GM12875 (cell line): ENCODE results near the gene GRM5.

Experiments
- H3K4me3 ChIP-seq: one replicate; pipeline ENCODE4 v1.5.1; 2011; ENCODE audit warnings: low read depth, low read length, control low read depth
- CTCF ChIP-seq: IDR thresholded peaks from 2 replicates; pipeline ENCODE4 v1.5.1; 2011; ENCODE audit warnings: low read depth, mild to moderate bottlenecking, control low read depth, inconsistent platforms, low read length, moderate library complexity, borderline replicate concordance; ENCODE audit not compliant: insufficient read depth

GRM5 gene

DNA sequence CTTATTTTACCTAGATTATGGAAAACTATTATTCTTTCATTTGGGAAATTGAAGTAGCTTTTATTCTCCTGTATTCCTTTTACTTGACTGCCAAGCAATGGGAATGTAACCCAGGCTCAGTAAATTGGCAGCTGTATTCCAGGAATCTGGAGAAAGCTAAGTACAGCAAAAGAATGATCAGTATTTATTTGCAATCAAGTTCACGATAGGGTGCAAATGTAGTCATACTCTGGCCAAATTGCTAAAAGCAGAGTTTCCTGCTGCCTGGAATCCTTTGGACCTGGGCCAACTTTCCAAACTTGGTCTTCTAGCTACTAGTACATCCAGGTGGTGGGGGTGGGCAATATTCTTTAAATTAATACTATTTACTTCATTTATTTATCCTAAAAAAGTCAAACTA, 442.3 kb downstream of the GRM5 start:
- H3K4me3 ChIP-seq: no peak overlapping the region
- no peak for TF ChIP-seq CTCF

GRCh38 chr11:88620568-88621130, 445.1 kb downstream of the GRM5 start:
- H3K4me3 ChIP-seq: no peak overlapping the region
- TF ChIP-seq CTCF: no peak

DNA sequence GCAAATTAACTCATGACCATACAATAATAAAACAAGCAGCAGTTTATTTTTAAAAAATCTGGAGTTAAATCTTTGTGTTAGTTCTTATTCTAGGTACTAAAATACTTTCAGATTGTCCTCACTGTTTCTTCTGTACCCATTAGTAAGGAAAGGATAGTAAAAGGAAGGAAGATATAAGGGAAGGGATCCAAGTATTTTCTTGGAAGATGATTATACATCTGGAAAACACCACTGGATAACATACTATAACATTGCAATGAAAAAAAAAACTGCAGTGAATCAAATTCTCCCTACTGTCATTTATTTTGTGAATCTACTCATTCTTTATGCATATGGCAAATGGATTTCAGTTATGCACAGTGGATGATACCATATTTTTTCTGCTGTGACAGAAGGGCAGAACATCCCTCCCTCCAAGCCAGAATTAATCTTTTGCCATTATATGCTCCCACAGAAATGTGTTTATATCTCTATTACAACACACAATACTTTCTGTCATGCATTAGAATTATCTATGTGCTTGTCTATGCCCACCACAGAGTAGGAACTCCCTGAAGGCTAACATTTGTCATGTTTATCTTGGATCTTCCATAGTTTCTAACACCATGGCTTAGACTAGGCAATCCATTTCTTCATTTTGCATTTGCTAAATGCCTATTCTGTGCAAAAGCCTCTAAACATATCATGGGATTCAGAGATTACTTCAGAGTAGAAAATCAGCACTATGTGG, 446.0 kb downstream of the GRM5 start:
- H3K4me3 ChIP-seq: no peak overlapping the region
- no peak for TF ChIP-seq CTCF

DNA sequence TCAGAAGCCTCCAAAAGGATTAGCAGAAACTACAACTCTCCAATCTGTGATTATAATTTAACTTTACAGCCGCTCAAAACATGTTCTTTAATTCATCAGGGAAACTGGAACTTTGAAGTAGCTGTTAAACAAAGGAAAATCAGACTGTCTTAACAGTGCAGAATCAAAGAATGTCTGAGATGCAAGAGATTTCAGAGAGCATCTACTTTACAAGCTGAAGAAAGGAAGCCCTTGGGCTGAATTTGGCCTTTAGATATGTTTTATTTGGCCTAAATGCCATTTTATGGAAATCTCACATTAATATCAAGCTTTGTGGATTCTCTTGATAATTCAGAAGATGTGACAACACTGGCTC, 446.7 kb downstream of the GRM5 start:
- TF ChIP-seq CTCF: no peak
- no peak overlapping the region for H3K4me3 ChIP-seq

DNA sequence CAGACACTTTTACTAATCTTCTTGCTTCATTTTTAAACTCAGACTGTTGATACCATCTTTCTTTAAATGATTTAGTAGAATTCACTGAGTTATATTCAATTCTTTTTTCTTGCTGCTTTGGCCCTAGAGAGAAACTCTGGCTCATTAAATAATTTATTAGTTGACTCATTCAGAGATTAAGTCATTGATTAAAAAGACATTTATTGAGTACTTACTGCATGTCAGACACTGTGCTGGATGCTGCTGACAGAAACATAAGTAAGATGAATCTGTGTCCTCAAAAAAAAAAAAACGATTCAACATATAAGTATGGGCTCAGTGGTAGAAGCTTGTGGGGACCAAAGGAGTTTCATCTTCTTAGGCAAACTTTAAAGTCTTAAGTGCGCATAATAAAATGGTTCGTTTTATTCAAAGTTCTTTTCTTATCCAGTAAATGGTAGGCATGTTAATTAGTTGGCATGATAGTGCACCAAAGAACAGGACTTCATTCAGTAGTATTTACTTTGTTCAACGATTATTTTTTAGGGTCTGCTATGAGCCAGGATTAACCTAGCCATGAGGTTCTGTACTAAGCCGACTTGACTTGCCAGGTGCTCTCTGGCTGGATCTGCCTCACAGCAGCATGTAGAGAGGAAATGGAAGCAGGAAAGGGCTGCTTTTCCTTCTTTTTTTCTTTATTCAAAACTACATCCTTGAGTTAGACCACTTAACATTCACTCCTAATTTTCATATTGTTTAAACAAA, 447.3 kb downstream of the GRM5 start:
- TF ChIP-seq CTCF: no peak

GRCh38 chr11:88617226-88617625, 448.6 kb downstream of the GRM5 start:
- H3K4me3 ChIP-seq: no peak overlapping the region

More for the DNA sequence above, 447.3 kb downstream of the GRM5 start:
- no peak overlapping the region for H3K4me3 ChIP-seq

More at GRCh38 chr11:88617226-88617625, 448.6 kb downstream of the GRM5 start:
- TF ChIP-seq CTCF: no peak
